Glutamatergic neuron (in vitro differentiated cells): ENCODE data around the gene FFAR2. TPM values are rescaled to one million over a fixed set of nuclear protein-coding genes. Genes with fewer than 3 reads are reported as not detected.

Experiments used
- DNase-seq: peaks from one replicate; pipeline ENCODE4 v3.0.0; 2022
- H3K27ac Mint-ChIP-seq: one replicate; pipeline ENCODE4 v1.8.0; 2020; ENCODE audit warnings: mild to moderate bottlenecking, mixed read lengths, inconsistent platforms; ENCODE audit not compliant: unreplicated experiment
- H3K27me3 Mint-ChIP-seq: one replicate; pipeline ENCODE4 v1.8.0; 2020; ENCODE audit warnings: mild to moderate bottlenecking, moderate library complexity, mixed read lengths, inconsistent platforms; ENCODE audit not compliant: unreplicated experiment
- H3K36me3 Mint-ChIP-seq: one replicate; pipeline ENCODE4 v1.8.0; 2020; ENCODE audit warnings: mild to moderate bottlenecking, mixed read lengths, inconsistent platforms; ENCODE audit not compliant: unreplicated experiment
- H3K4me1 Mint-ChIP-seq: one replicate; pipeline ENCODE4 v1.8.0; 2020; ENCODE audit warnings: mild to moderate bottlenecking, low read depth, mixed read lengths, inconsistent platforms; ENCODE audit not compliant: unreplicated experiment
- H3K4me3 Mint-ChIP-seq: one replicate; pipeline ENCODE4 v1.8.0; 2020; ENCODE audit warnings: mild to moderate bottlenecking, mixed read lengths, inconsistent platforms; ENCODE audit not compliant: unreplicated experiment
- H3K9me3 Mint-ChIP-seq: one replicate; pipeline ENCODE4 v1.8.0; 2020; ENCODE audit warnings: mild to moderate bottlenecking, moderate library complexity, mixed read lengths, inconsistent platforms; ENCODE audit not compliant: unreplicated experiment
- CTCF ChIP-seq: fragments of 200-600 bp; sonication (generic); IDR thresholded peaks from one replicate; pipeline ENCODE4 v1.5.0; 2021; ENCODE audit not compliant: partially characterized antibody, unreplicated experiment
- total RNA-seq: library from RNA; stranded (reverse); fragmentation: NEBNext Ultra II Directional; extraction: Animal tissue kit (Norgen Biotek cat#: 25700); gene quantifications from one replicate; pipeline ENCODE4 v1.2.1, GENCODE V29; 2021; ENCODE audit not compliant: unreplicated experiment

The FFAR2 gene
- total RNA-seq, 1 donor from 2014 or later: not detected

- Mint-ChIP-seq H3K4me3 (no peak overlapping the region), H3K27ac (no peak overlapping the region), H3K9me3 (peaks cover 3% of the 10 kb centered on the region), H3K36me3 (no peaks in the 10 kb centered on the region), H3K4me1 (no peaks in the 10 kb centered on the region), H3K27me3 (no peaks in the 10 kb centered on the region)
- TF ChIP-seq CTCF: no peak
- no peak for DNase-seq
Measured at GRCh38 chr19:35483089-35483488, 35.0 kb downstream of the FFAR2 start.

GRCh38 chr19:35484252-35485036, 36.4 kb downstream of the FFAR2 start:
- Mint-ChIP-seq H3K36me3 (no peaks in the 10 kb centered on the region), H3K27ac (no peak overlapping the region), H3K27me3 (no peaks in the 10 kb centered on the region), H3K4me3 (no peak overlapping the region), H3K4me1 (no peaks in the 10 kb centered on the region), H3K9me3 (peaks cover 3% of the 10 kb centered on the region)
- no peak for DNase-seq
- no peak for TF ChIP-seq CTCF

- H3K36me3 Mint-ChIP-seq: no peaks in the 10 kb centered on the region
- peaks cover 3% of the 10 kb centered on the region for H3K9me3 Mint-ChIP-seq
- H3K4me3 Mint-ChIP-seq: no peak overlapping the region
- H3K27me3 Mint-ChIP-seq: peaks cover 2% of the 10 kb centered on the region
- DNase-seq: no peak
- no peaks in the 10 kb centered on the region for H3K4me1 Mint-ChIP-seq
- no peak for TF ChIP-seq CTCF
- H3K27ac Mint-ChIP-seq: no peak overlapping the region
Measured at GRCh38 chr19:35486268-35486708, 38.2 kb downstream of the FFAR2 start.

- H3K4me1 Mint-ChIP-seq: no peaks in the 10 kb centered on the region
- H3K9me3 Mint-ChIP-seq: peaks cover 3% of the 10 kb centered on the region
- no peak overlapping the region for H3K4me3 Mint-ChIP-seq
- no peaks in the 10 kb centered on the region for H3K36me3 Mint-ChIP-seq
- TF ChIP-seq CTCF: no peak
- no peak for DNase-seq
- H3K27ac Mint-ChIP-seq: no peak overlapping the region
- H3K27me3 Mint-ChIP-seq: peaks cover 2% of the 10 kb centered on the region
Measured at GRCh38 chr19:35487656-35488182, 39.7 kb downstream of the FFAR2 start.

- TF ChIP-seq CTCF: no peak
- H3K27ac Mint-ChIP-seq: no peak overlapping the region
- peaks cover 3% of the 10 kb centered on the region for H3K9me3 Mint-ChIP-seq
- H3K36me3 Mint-ChIP-seq: no peaks in the 10 kb centered on the region
- peaks cover 2% of the 10 kb centered on the region for H3K27me3 Mint-ChIP-seq
- H3K4me1 Mint-ChIP-seq: no peaks in the 10 kb centered on the region
- H3K4me3 Mint-ChIP-seq: no peak overlapping the region
- no peak for DNase-seq
Measured at GRCh38 chr19:35488677-35489076, 40.6 kb downstream of the FFAR2 start.
